Smooth muscle cell (in vitro differentiated cells): ENCODE data around the gene MRTFB. TPM values are rescaled to one million over a fixed set of nuclear protein-coding genes. Genes with fewer than 3 reads are reported as not detected.
A peak's percentile ranks its signal among the peaks of the same experiment; 100 is the strongest.

Experiments
- DNase-seq: peaks from one replicate; lab custom pipeline; 2025; ENCODE audit not compliant: unreplicated experiment; lab: John Stamatoyannopoulos, UW
- H2AFZ ChIP-seq: fragments of 200-600 bp; sonication (generic); 2 replicates; pipeline ENCODE4 v1.6.0; 2016; ENCODE audit warnings: antibody characterized with exemption, low read depth, mild to moderate bottlenecking
- H3F3A ChIP-seq: fragments of 200-600 bp; sonication (generic); 2 replicates; pipeline ENCODE4 v1.6.0; 2017; ENCODE audit warnings: antibody characterized with exemption, low read depth
- H3K27ac ChIP-seq: fragments of 200-600 bp; sonication (generic); 2 replicates; pipeline ENCODE4 v1.5.1; 2016; ENCODE audit warnings: low read depth, mild to moderate bottlenecking
- H3K27me3 ChIP-seq: fragments of 200-600 bp; sonication (generic); 2 replicates; pipeline ENCODE4 v1.6.1; 2016; ENCODE audit warnings: low read depth, mild to moderate bottlenecking
- H3K36me3 ChIP-seq: fragments of 200-600 bp; sonication (generic); 2 replicates; pipeline ENCODE4 v1.5.1; 2016; ENCODE audit warnings: low read depth
- H3K4me1 ChIP-seq: fragments of 200-600 bp; sonication (generic); 2 replicates; pipeline ENCODE4 v1.5.1; 2016; ENCODE audit warnings: low read depth
- H3K4me2 ChIP-seq: fragments of 200-600 bp; sonication (generic); 2 replicates; pipeline ENCODE4 v1.6.0; 2016; ENCODE audit warnings: mild to moderate bottlenecking
- H3K4me3 ChIP-seq: fragments of 200-600 bp; sonication (generic); 2 replicates; pipeline ENCODE4 v1.5.1; 2016; ENCODE audit warnings: mild to moderate bottlenecking
- H3K79me2 ChIP-seq: fragments of 200-600 bp; sonication (generic); 2 replicates; pipeline ENCODE4 v1.6.0; 2016; ENCODE audit warnings: low read depth, mild to moderate bottlenecking
- H3K9ac ChIP-seq: fragments of 200-600 bp; sonication (generic); 2 replicates; pipeline ENCODE4 v1.6.0; 2016; ENCODE audit warnings: low read depth
- H3K9me3 ChIP-seq: fragments of 200-600 bp; sonication (generic); replicated peaks from 2 replicates; pipeline ENCODE4 v1.5.1; 2016; ENCODE audit warnings: low read depth
- H4K20me1 ChIP-seq: fragments of 200-600 bp; sonication (generic); 2 replicates; pipeline ENCODE4 v1.6.0; 2016; ENCODE audit warnings: low read depth
- WGBS: methylation state at CpG from one replicate; pipeline ENCODE4 v1.1.7; 2016; ENCODE audit warnings: low lambda C conversion rate; 5-methylcytosine and 5-hydroxymethylcytosine counted together
- polyA plus RNA-seq: library from polyadenylated mRNA; unstranded; fragments of >200 nt; fragmentation: Nextera tagmentation; extraction: Ambion mirVana; gene quantifications from 2 replicates; pipeline ENCODE4 v1.2.1, GENCODE V29; 2016
- total RNA-seq: library from RNA; depleted of rRNA; stranded (reverse); fragments of >200 nt; gene quantifications from 2 replicates; pipeline ENCODE4 v1.2.3, GENCODE V29; 2014
- TF ChIP-seq, protein P1 (sequence below): fragments of 200-600 bp; sonication (generic); IDR thresholded peaks from 2 replicates; pipeline ENCODE4 v1.5.1; 2017; ENCODE audit warnings: borderline replicate concordance, mild to moderate bottlenecking, antibody characterized with exemption; ENCODE audit not compliant: insufficient read depth, poor library complexity, severe bottlenecking

The MRTFB gene
- total and polyA plus RNA-seq, 2 experiments from 2014 or later: 6.8 to 22.6 TPM

GRCh38 chr16:14062261-14062660 lies 8.9 kb upstream of the MRTFB start:
- Histone ChIP-seq H3K4me3 (no peak overlapping the region), H3K9me3 (no peaks in the 10 kb centered on the region), H3K36me3 (no peaks in the 10 kb centered on the region), H2AFZ (no peak overlapping the region), H3K79me2 (no peaks in the 10 kb centered on the region), H3K4me1 (no peaks in the 10 kb centered on the region), H3K27ac (no peak overlapping the region), H3K4me2 (no peak overlapping the region), H3K9ac (no peak overlapping the region), H4K20me1 (no peaks in the 10 kb centered on the region), H3F3A (no peaks in the 10 kb centered on the region), H3K27me3 (no peaks in the 10 kb centered on the region)
- no peak for DNase-seq
- 95% methylated on average over 7 of the region's 7 CpGs for WGBS
- TF ChIP-seq, protein P1, sequence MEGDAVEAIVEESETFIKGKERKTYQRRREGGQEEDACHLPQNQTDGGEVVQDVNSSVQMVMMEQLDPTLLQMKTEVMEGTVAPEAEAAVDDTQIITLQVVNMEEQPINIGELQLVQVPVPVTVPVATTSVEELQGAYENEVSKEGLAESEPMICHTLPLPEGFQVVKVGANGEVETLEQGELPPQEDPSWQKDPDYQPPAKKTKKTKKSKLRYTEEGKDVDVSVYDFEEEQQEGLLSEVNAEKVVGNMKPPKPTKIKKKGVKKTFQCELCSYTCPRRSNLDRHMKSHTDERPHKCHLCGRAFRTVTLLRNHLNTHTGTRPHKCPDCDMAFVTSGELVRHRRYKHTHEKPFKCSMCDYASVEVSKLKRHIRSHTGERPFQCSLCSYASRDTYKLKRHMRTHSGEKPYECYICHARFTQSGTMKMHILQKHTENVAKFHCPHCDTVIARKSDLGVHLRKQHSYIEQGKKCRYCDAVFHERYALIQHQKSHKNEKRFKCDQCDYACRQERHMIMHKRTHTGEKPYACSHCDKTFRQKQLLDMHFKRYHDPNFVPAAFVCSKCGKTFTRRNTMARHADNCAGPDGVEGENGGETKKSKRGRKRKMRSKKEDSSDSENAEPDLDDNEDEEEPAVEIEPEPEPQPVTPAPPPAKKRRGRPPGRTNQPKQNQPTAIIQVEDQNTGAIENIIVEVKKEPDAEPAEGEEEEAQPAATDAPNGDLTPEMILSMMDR: no peak

DNA sequence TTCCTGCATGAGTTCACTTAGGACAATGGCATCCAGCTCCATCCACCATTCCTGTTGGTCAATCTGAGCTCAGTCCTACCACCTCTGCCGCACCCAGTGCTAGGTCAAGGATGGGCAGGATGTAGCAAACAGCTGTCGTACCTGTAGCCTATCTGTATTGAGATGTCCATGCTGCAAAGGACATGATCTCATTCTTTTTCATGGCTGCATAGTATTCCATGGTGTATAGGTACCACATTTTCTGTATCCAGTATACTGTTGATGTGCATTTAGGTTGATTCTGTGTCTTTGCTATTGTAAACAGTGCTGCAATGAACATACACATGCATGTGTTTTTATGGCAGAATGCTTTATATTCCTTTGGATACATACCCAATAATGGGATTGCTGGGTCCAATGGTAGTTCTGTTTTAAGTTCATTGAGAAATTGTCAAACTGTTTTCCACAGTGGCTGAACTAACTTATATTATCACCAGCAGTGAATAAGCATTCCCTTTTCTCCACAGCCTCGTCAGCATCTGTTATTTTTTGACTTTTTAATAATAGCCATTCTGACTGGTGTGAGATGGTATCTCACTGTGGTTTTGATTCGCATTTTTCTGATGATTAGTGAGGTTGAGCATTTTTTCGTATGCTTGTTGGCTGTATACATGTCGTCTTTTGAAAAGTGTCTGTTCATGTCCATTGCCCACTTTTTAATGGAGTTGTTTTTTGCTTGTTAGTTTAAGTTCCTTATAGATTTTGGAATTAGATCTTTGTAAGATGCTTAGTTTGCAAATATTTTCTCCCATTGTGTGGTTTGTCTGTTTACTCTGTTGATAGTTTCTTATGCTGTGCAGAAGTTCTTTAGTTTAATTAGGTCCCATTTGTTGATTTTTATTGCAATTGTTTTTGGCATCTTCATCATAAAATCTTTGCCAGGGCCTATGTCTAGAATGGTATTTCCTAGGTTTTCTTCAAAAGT lies 7.2 kb upstream of the MRTFB start:
- Histone ChIP-seq H3K27me3 (no peaks in the 10 kb centered on the region), H3K36me3 (no peaks in the 10 kb centered on the region), H3K79me2 (no peaks in the 10 kb centered on the region), H2AFZ (no peak overlapping the region), H3F3A (no peaks in the 10 kb centered on the region), H3K4me1 (no peaks in the 10 kb centered on the region), H3K9me3 (no peaks in the 10 kb centered on the region), H3K9ac (no peak overlapping the region), H3K4me2 (no peak overlapping the region), H4K20me1 (no peaks in the 10 kb centered on the region), H3K27ac (no peak overlapping the region), H3K4me3 (no peak overlapping the region)
- DNase-seq: no peak
- 81% methylated on average over 6 of the region's 6 CpGs for WGBS
- TF ChIP-seq, protein P1: no peak

GRCh38 chr16:14069818-14070217 lies 1.3 kb upstream of the MRTFB start:
- 88% methylated on average over 4 of the region's 4 CpGs for WGBS
- Histone ChIP-seq H3K9me3 (no peaks in the 10 kb centered on the region), H2AFZ (peak overlapping the region; percentile 98)

More at GRCh38 chr16:14069818-14070217, 1.3 kb upstream of the MRTFB start:
- no peaks in the 10 kb centered on the region for H3K27me3 ChIP-seq
- no peaks in the 10 kb centered on the region for H3K36me3 ChIP-seq
- no peaks in the 10 kb centered on the region for H3F3A ChIP-seq
- TF ChIP-seq, protein P1: no peak
- peaks cover 5% of the 10 kb centered on the region for H3K4me1 ChIP-seq
- H3K9ac ChIP-seq: no peak overlapping the region
- no peak for DNase-seq
- H3K27ac ChIP-seq: no peak overlapping the region
- peaks cover 35% of the 10 kb centered on the region for H3K79me2 ChIP-seq
- no peak overlapping the region for H3K4me2 ChIP-seq
- H3K4me3 ChIP-seq: no peak overlapping the region
- peaks cover 6% of the 10 kb centered on the region for H4K20me1 ChIP-seq
